ENCODE data around the gene CUL7.

The CUL7 gene

GRCh38 chr6:43060034-43060754 lies 6.5 kb upstream of the CUL7 start:
- TF ChIP-seq CTCF (conservative IDR thresholded peaks at IDR 0.05; ENCODE audit: low read length) = no peak
- TF ChIP-seq EZH2phosphoT487 (IDR thresholded peaks at IDR 0.05; ENCODE audit: borderline replicate concordance) = no peak
- Histone ChIP-seq H3K4me3 (ENCODE audit: low read length, poor library complexity, severe bottlenecking) (peak overlapping the region; percentile 83), H3K4me2 (ENCODE audit: low read depth, low read length, poor library complexity, severe bottlenecking) (peak overlapping the region; percentile 98), H4K20me1 (ENCODE audit: insufficient read depth, low read length, poor library complexity, severe bottlenecking) (no peaks in the 10 kb centered on the region), H3K4me1 (ENCODE audit: insufficient read depth, low read length, poor library complexity, severe bottlenecking) (peaks cover 20% of the 10 kb centered on the region), H3K27me3 (ENCODE audit: insufficient read depth, low read length, poor library complexity, severe bottlenecking) (no peaks in the 10 kb centered on the region), H3K9ac (ENCODE audit: low read depth, low read length, poor library complexity, severe bottlenecking) (peak overlapping the region; percentile 86), H2AFZ (ENCODE audit: low read length) (peak overlapping the region; percentile 98), H3F3A (ENCODE audit: low read depth) (no peaks in the 10 kb centered on the region), H3K9me2 (replicated peaks; ENCODE audit: low read depth, low read length) (no peaks in the 10 kb centered on the region), H3K9me3 (ENCODE audit: insufficient read depth, low read depth, low read length) (no peaks in the 10 kb centered on the region), H3K79me2 (ENCODE audit: insufficient read depth, low read length) (peaks cover 32% of the 10 kb centered on the region), H3K36me3 (ENCODE audit: insufficient read depth, low read length) (no peaks in the 10 kb centered on the region)

GRCh38 chr6:43059168-43060033 lies 5.8 kb upstream of the CUL7 start, which contains the start of the genes KLC4 and MRPL2:
KLC4 (plus strand) TSS chr6:43059631; CDS start chr6:43061336, 1,705 bp downstream.
MRPL2 (minus strand) TSS chr6:43059434; CDS start chr6:43059381, 53 bp downstream.
- Histone ChIP-seq H3K4me2 (ENCODE audit: low read depth, low read length, poor library complexity, severe bottlenecking) (peak within 1 kb of the TSS; percentile 98), H3K36me3 (ENCODE audit: insufficient read depth, low read length) (no peaks in the 10 kb centered on the region), H3K79me2 (ENCODE audit: insufficient read depth, low read length) (peaks cover 32% of the 10 kb centered on the region), H3K9ac (ENCODE audit: low read depth, low read length, poor library complexity, severe bottlenecking) (peak within 1 kb of the TSS; percentile 86), H3K9me3 (ENCODE audit: insufficient read depth, low read depth, low read length) (no peaks in the 10 kb centered on the region), H3K27me3 (ENCODE audit: insufficient read depth, low read length, poor library complexity, severe bottlenecking) (no peaks in the 10 kb centered on the region), H2AFZ (ENCODE audit: low read length) (peak within 1 kb of the TSS; percentile 98), H3K4me3 (ENCODE audit: low read length, poor library complexity, severe bottlenecking) (peak within 1 kb of the TSS; percentile 83), H3K4me1 (ENCODE audit: insufficient read depth, low read length, poor library complexity, severe bottlenecking) (peaks cover 20% of the 10 kb centered on the region), H3F3A (ENCODE audit: low read depth) (no peaks in the 10 kb centered on the region), H3K9me2 (replicated peaks; ENCODE audit: low read depth, low read length) (no peaks in the 10 kb centered on the region), H4K20me1 (ENCODE audit: insufficient read depth, low read length, poor library complexity, severe bottlenecking) (no peaks in the 10 kb centered on the region)
- no peak for TF ChIP-seq EZH2phosphoT487 (IDR thresholded peaks at IDR 0.05; ENCODE audit: borderline replicate concordance)
- TF ChIP-seq CTCF (conservative IDR thresholded peaks at IDR 0.05; ENCODE audit: low read length) = no peak

- H3K4me2 ChIP-seq (ENCODE audit: low read depth, low read length, poor library complexity, severe bottlenecking) = peak overlapping the region; percentile 96
- H3K9me3 ChIP-seq (ENCODE audit: insufficient read depth, low read depth, low read length) = no peaks in the 10 kb centered on the region
- H3K4me3 ChIP-seq (ENCODE audit: low read length, poor library complexity, severe bottlenecking) = peak overlapping the region; percentile 83
- no peaks in the 10 kb centered on the region for H4K20me1 ChIP-seq (ENCODE audit: insufficient read depth, low read length, poor library complexity, severe bottlenecking)
- H2AFZ ChIP-seq (ENCODE audit: low read length) = no peak overlapping the region; the same call in 1 of the 2 replicates
- H3K9me2 ChIP-seq (replicated peaks; ENCODE audit: low read depth, low read length) = no peaks in the 10 kb centered on the region
- TF ChIP-seq EZH2phosphoT487 (IDR thresholded peaks at IDR 0.05; ENCODE audit: borderline replicate concordance) (no peak), CTCF (conservative IDR thresholded peaks at IDR 0.05; ENCODE audit: low read length) (no peak)
- no peaks in the 10 kb centered on the region for H3K36me3 ChIP-seq (ENCODE audit: insufficient read depth, low read length)
- H3K27me3 ChIP-seq (ENCODE audit: insufficient read depth, low read length, poor library complexity, severe bottlenecking) = no peaks in the 10 kb centered on the region
- peak overlapping the region; percentile 86 for H3K9ac ChIP-seq (ENCODE audit: low read depth, low read length, poor library complexity, severe bottlenecking)
- H3F3A ChIP-seq (ENCODE audit: low read depth) = no peaks in the 10 kb centered on the region
- H3K4me1 ChIP-seq (ENCODE audit: insufficient read depth, low read length, poor library complexity, severe bottlenecking) = peaks cover 26% of the 10 kb centered on the region
- H3K79me2 ChIP-seq (ENCODE audit: insufficient read depth, low read length) = peaks cover 38% of the 10 kb centered on the region
These were observed 4.9 kb upstream of the CUL7 start for GRCh38 chr6:43058531-43058930.
